Measurements from ENCODE around the gene LRP3.

DNA sequence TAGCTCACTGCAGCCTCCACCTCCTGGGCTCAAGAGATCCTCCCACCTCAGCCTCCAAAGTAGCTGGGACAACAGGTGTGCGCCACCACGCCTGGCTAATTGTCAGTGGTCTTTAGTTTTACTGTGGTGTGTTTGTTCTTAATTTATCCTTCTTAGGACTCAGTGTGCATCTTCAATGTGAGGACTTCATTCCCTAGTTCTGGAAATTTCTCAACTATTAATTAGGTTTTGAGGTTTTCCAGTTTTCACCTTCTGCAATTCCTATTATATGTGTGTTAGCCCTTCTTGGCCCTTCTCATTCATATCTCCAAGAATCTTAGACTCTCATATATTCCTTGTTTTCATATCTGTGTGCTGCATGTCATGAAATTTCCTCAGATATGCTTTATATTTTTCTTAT is 63.7 kb downstream of the LRP3 start:
- TF ChIP-seq YY1 (IDR thresholded peaks at IDR 0.05; ENCODE audit: low read depth): no peak
- TF ChIP-seq CEBPB (IDR thresholded peaks at IDR 0.05): no peak

Measured in Ishikawa (cell line).